Measurements from ENCODE around the gene TM2D1.

TM2D1 gene

GRCh38 chr1:61699911-61700851, 24.8 kb downstream of the TM2D1 start:
- TF ChIP-seq CTCF (IDR thresholded peaks at IDR 0.05; ENCODE audit: low read depth, low read length, poor library complexity, severe bottlenecking) (no peak), EZH2phosphoT487 (IDR thresholded peaks at IDR 0.05; ENCODE audit: borderline replicate concordance, low read length) (no peak)
- H3K4me1 ChIP-seq (ENCODE audit: control insufficient read depth, low read length) = no peaks in the 10 kb centered on the region
- H3K27me3 ChIP-seq (ENCODE audit: control insufficient read depth, low read length) = no peaks in the 10 kb centered on the region
- H3K9me2 ChIP-seq (replicated peaks; ENCODE audit: control insufficient read depth, low read length) = no peaks in the 10 kb centered on the region
- H3F3A ChIP-seq (ENCODE audit: control insufficient read depth, insufficient read depth) = 0 out of 2 replicates have a peak, but pooled peaks cover 4% of the 10 kb centered on the region
- H3K36me3 ChIP-seq (ENCODE audit: control insufficient read depth, low read length) = peaks cover 45% of the 10 kb centered on the region
- no peaks in the 10 kb centered on the region for H3K9me3 ChIP-seq (ENCODE audit: control insufficient read depth, insufficient read depth, low read length)
- no peak overlapping the region for H3K27ac ChIP-seq (ENCODE audit: low read depth, low read length)
- no peak overlapping the region for H3K4me3 ChIP-seq (ENCODE audit: low read length)
- H4K20me1 ChIP-seq (ENCODE audit: control insufficient read depth, insufficient read depth, low read depth, low read length) = no peaks in the 10 kb centered on the region
- H3K4me2 ChIP-seq (ENCODE audit: low read length) = no peak overlapping the region
- H3K79me2 ChIP-seq (ENCODE audit: control insufficient read depth, low read length) = no peaks in the 10 kb centered on the region

GRCh38 chr1:61692155-61692800, 32.7 kb downstream of the TM2D1 start:
- Histone ChIP-seq H3K9me2 (replicated peaks; ENCODE audit: control insufficient read depth, low read length) (no peaks in the 10 kb centered on the region), H4K20me1 (ENCODE audit: control insufficient read depth, insufficient read depth, low read depth, low read length) (no peaks in the 10 kb centered on the region), H3K36me3 (ENCODE audit: control insufficient read depth, low read length) (peaks cover 8% of the 10 kb centered on the region), H3K27me3 (ENCODE audit: control insufficient read depth, low read length) (no peaks in the 10 kb centered on the region), H3K9me3 (ENCODE audit: control insufficient read depth, insufficient read depth, low read length) (no peaks in the 10 kb centered on the region), H3K4me2 (ENCODE audit: low read length) (no peak overlapping the region), H3K4me3 (ENCODE audit: low read length) (no peak overlapping the region), H3F3A (ENCODE audit: control insufficient read depth, insufficient read depth) (no peaks in the 10 kb centered on the region), H3K4me1 (ENCODE audit: control insufficient read depth, low read length) (no peaks in the 10 kb centered on the region), H3K27ac (ENCODE audit: low read depth, low read length) (no peak overlapping the region), H3K79me2 (ENCODE audit: control insufficient read depth, low read length) (no peaks in the 10 kb centered on the region)
- no peak for TF ChIP-seq EZH2phosphoT487 (IDR thresholded peaks at IDR 0.05; ENCODE audit: borderline replicate concordance, low read length)
- TF ChIP-seq CTCF (IDR thresholded peaks at IDR 0.05; ENCODE audit: low read depth, low read length, poor library complexity, severe bottlenecking) = no peak

GRCh38 chr1:61687901-61688300, 37.0 kb downstream of the TM2D1 start:
- no peak overlapping the region for H3K4me3 ChIP-seq (ENCODE audit: low read length)

More at GRCh38 chr1:61687901-61688300, 37.0 kb downstream of the TM2D1 start:
- no peaks in the 10 kb centered on the region for H3K4me1 ChIP-seq (ENCODE audit: control insufficient read depth, low read length)
- H3K9me2 ChIP-seq (replicated peaks; ENCODE audit: control insufficient read depth, low read length) = no peaks in the 10 kb centered on the region
- H3K79me2 ChIP-seq (ENCODE audit: control insufficient read depth, low read length) = no peaks in the 10 kb centered on the region
- no peaks in the 10 kb centered on the region for H3K27me3 ChIP-seq (ENCODE audit: control insufficient read depth, low read length)
- TF ChIP-seq EZH2phosphoT487 (IDR thresholded peaks at IDR 0.05; ENCODE audit: borderline replicate concordance, low read length) = no peak
- TF ChIP-seq CTCF (IDR thresholded peaks at IDR 0.05; ENCODE audit: low read depth, low read length, poor library complexity, severe bottlenecking) = no peak
- H3F3A ChIP-seq (ENCODE audit: control insufficient read depth, insufficient read depth) = no peaks in the 10 kb centered on the region
- H4K20me1 ChIP-seq (ENCODE audit: control insufficient read depth, insufficient read depth, low read depth, low read length) = no peaks in the 10 kb centered on the region
- peaks cover 9% of the 10 kb centered on the region for H3K36me3 ChIP-seq (ENCODE audit: control insufficient read depth, low read length)
- H3K27ac ChIP-seq (ENCODE audit: low read depth, low read length) = no peak overlapping the region
- no peaks in the 10 kb centered on the region for H3K9me3 ChIP-seq (ENCODE audit: control insufficient read depth, insufficient read depth, low read length)
- H3K4me2 ChIP-seq (ENCODE audit: low read length) = no peak overlapping the region
